HG02642 (cell line): ENCODE data around the gene WWC2.
"Not testable (repeated sequence)": the region's sequence is repeated elsewhere in the genome, so short reads cannot be mapped to it uniquely, and the experiment has no call there.

Source experiments
- ATAC-seq: cut with Tn5 transposase; IDR thresholded peaks from one replicate; pipeline ENCODE4 v1.9.1; 2021; ENCODE audit warnings: mild to moderate bottlenecking; ENCODE audit not compliant: unreplicated experiment, poor library complexity

WWC2 gene

GRCh38 chr4:183099537-183100297 is 660 bp downstream of the WWC2 start:
- no peak for ATAC-seq

- ATAC-seq = no peak
Observed at GRCh38 chr4:183100298-183100599, 1.2 kb downstream of the WWC2 start.

- ATAC-seq = no peak
Observed at GRCh38 chr4:183100827-183101226, 1.8 kb downstream of the WWC2 start.

- ATAC-seq = no peak
Observed at GRCh38 chr4:183101956-183102480, 3.0 kb downstream of the WWC2 start.

GRCh38 chr4:183105092-183105491 is 6.0 kb downstream of the WWC2 start:
- ATAC-seq = no peak

GRCh38 chr4:183106839-183107238 is 7.8 kb downstream of the WWC2 start:
- ATAC-seq = no peak

- ATAC-seq = no peak
Observed at GRCh38 chr4:183107891-183108459, 8.9 kb downstream of the WWC2 start.

GRCh38 chr4:183110244-183110643 is 11.2 kb downstream of the WWC2 start:
- ATAC-seq = no peak

- ATAC-seq = no peak
Observed at GRCh38 chr4:183111452-183111885, 12.4 kb downstream of the WWC2 start.

- no peak for ATAC-seq
Observed at GRCh38 chr4:183118141-183118540, 19.1 kb downstream of the WWC2 start.

GRCh38 chr4:183118585-183118984 is 19.5 kb downstream of the WWC2 start:
- ATAC-seq = no peak

GRCh38 chr4:183121660-183122059 is 22.6 kb downstream of the WWC2 start:
- not testable (repeated sequence) for ATAC-seq

- ATAC-seq = no peak
Observed at GRCh38 chr4:183124228-183124627, 25.2 kb downstream of the WWC2 start.

- no peak for ATAC-seq
Observed at GRCh38 chr4:183124865-183125264, 25.8 kb downstream of the WWC2 start.

GRCh38 chr4:183129125-183129524 is 30.1 kb downstream of the WWC2 start:
- no peak for ATAC-seq

GRCh38 chr4:183129675-183130074 is 30.6 kb downstream of the WWC2 start:
- ATAC-seq = no peak

- no peak for ATAC-seq
Observed at GRCh38 chr4:183130328-183131155, 31.5 kb downstream of the WWC2 start.

- ATAC-seq = no peak
Observed at GRCh38 chr4:183132081-183132480, 33.0 kb downstream of the WWC2 start.

- ATAC-seq = no peak
Observed at GRCh38 chr4:183132865-183133264, 33.8 kb downstream of the WWC2 start.

- no peak for ATAC-seq
Observed at GRCh38 chr4:183136855-183137254, 37.8 kb downstream of the WWC2 start.

GRCh38 chr4:183139058-183139750 is 40.1 kb downstream of the WWC2 start:
- ATAC-seq = no peak
